Trophoblast cell (in vitro differentiated cells and primary cell): Measurements from ENCODE around the gene ARL2BP.
A peak's percentile ranks its signal among the peaks of the same experiment; 100 is the strongest.
"Not testable (repeated sequence)": the region's sequence is repeated elsewhere in the genome, so short reads cannot be mapped to it uniquely, and the experiment has no call there.

ENCODE experiments used
- DNase-seq, 2 donors: peaks; one replicate each; pipeline ENCODE4 v3.0.0-alpha.2; 2016
- H2AFZ ChIP-seq: 2 replicates; pipeline ENCODE4 v1.6.1; 2013; ENCODE audit warnings: low read length, moderate library complexity, mild to moderate bottlenecking; ENCODE audit not compliant: insufficient read depth, poor library complexity
- H2AK5ac ChIP-seq: 2 replicates; pipeline ENCODE4 v1.6.1; 2013; ENCODE audit warnings: mild to moderate bottlenecking, low read length
- H2BK120ac ChIP-seq: 2 replicates; pipeline ENCODE4 v1.6.1; 2013; ENCODE audit warnings: low read length, mild to moderate bottlenecking, moderate library complexity; ENCODE audit not compliant: insufficient read depth, poor library complexity
- H2BK12ac ChIP-seq: 2 replicates; pipeline ENCODE4 v1.6.1; 2013; ENCODE audit warnings: mild to moderate bottlenecking, low read length, moderate library complexity
- H2BK5ac ChIP-seq: 2 replicates; pipeline ENCODE4 v1.6.1; 2013; ENCODE audit warnings: low read length, low read depth, moderate library complexity, mild to moderate bottlenecking; ENCODE audit not compliant: poor library complexity
- H3K14ac ChIP-seq: 2 replicates; pipeline ENCODE4 v1.6.1; 2013; ENCODE audit warnings: mild to moderate bottlenecking, low read length
- H3K18ac ChIP-seq: 2 replicates; pipeline ENCODE4 v1.6.1; 2013; ENCODE audit warnings: mild to moderate bottlenecking, low read length
- H3K23ac ChIP-seq: 2 replicates; pipeline ENCODE4 v1.6.1; 2013; ENCODE audit warnings: low read length
- H3K27ac ChIP-seq: 2 replicates; pipeline ENCODE4 v1.5.1; 2013; ENCODE audit warnings: low read depth, mild to moderate bottlenecking, inconsistent platforms, low read length, moderate library complexity
- H3K27me3 ChIP-seq: 2 replicates; pipeline ENCODE4 v1.6.1; 2013; ENCODE audit warnings: inconsistent platforms, mild to moderate bottlenecking, low read length, moderate library complexity; ENCODE audit not compliant: insufficient read depth
- H3K36me3 ChIP-seq, 2 experiments: 1 replicate in 1 of 2; 2 replicates in 1 of 2; pipeline ENCODE4 v1.6.1; 2013; ENCODE audit warnings: low read length in 2 of 2, mild to moderate bottlenecking in 2 of 2, moderate library complexity in 1 of 2; ENCODE audit not compliant: insufficient read depth in 2 of 2, control insufficient read depth in 1 of 2
- H3K4ac ChIP-seq: 2 replicates; pipeline ENCODE4 v1.6.1; 2013; ENCODE audit warnings: low read depth, mild to moderate bottlenecking, low read length, moderate library complexity
- H3K4me1 ChIP-seq, 2 experiments: 1 replicate in 1 of 2; 2 replicates in 1 of 2; pipeline ENCODE4 v1.6.1; 2013; ENCODE audit warnings: low read length in 2 of 2, mild to moderate bottlenecking in 2 of 2, moderate library complexity in 1 of 2; ENCODE audit not compliant: insufficient read depth in 2 of 2, control insufficient read depth in 1 of 2
- H3K4me2 ChIP-seq: 2 replicates; pipeline ENCODE4 v1.6.1; 2013; ENCODE audit warnings: inconsistent platforms, mild to moderate bottlenecking, low read length, moderate library complexity
- H3K4me3 ChIP-seq: 2 replicates; pipeline ENCODE4 v1.5.1; 2013; ENCODE audit warnings: mild to moderate bottlenecking, low read depth, low read length, inconsistent platforms
- H3K79me1 ChIP-seq: one replicate; pipeline ENCODE4 v1.6.1; 2013; ENCODE audit warnings: low read length
- H3K79me2 ChIP-seq: 2 replicates; pipeline ENCODE4 v1.6.1; 2013; ENCODE audit warnings: low read length, mild to moderate bottlenecking; ENCODE audit not compliant: control insufficient read depth, insufficient read depth, poor library complexity
- H3K9ac ChIP-seq: 2 replicates; pipeline ENCODE4 v1.6.1; 2013; ENCODE audit warnings: mild to moderate bottlenecking, low read length
- H3K9me3 ChIP-seq: 2 replicates; pipeline ENCODE4 v1.6.1; 2013; ENCODE audit warnings: low read depth, mild to moderate bottlenecking, control low read depth, inconsistent platforms, low read length; ENCODE audit not compliant: insufficient read depth
- H4K12ac ChIP-seq: 2 replicates; pipeline ENCODE4 v1.6.1; 2013; ENCODE audit warnings: low read depth, mild to moderate bottlenecking, low read length, moderate library complexity
- H4K8ac ChIP-seq: 2 replicates; pipeline ENCODE4 v1.6.1; 2013; ENCODE audit warnings: low read depth, mild to moderate bottlenecking, low read length, moderate library complexity
- H4K91ac ChIP-seq: one replicate; pipeline ENCODE4 v1.6.1; 2013; ENCODE audit warnings: low read depth, mild to moderate bottlenecking, low read length, moderate library complexity
- WGBS: extraction: QIAGEN DNeasy Blood & Tissue Kit; methylation state at CpG from one replicate; pipeline ENCODE4 v1.1.7; 2013; ENCODE audit warnings: missing lambda C conversion rate; ENCODE audit not compliant: insufficient read length, insufficient coverage; ENCODE audit errors: extremely low coverage; 5-methylcytosine and 5-hydroxymethylcytosine counted together

ARL2BP gene

GRCh38 chr16:57267343-57267742, 22.3 kb downstream of the ARL2BP start:
- not testable (repeated sequence) for DNase-seq, H2AFZ ChIP-seq, H3K18ac ChIP-seq, H3K23ac ChIP-seq, H3K4me1 ChIP-seq, H3K14ac ChIP-seq, H2BK12ac ChIP-seq, H2BK120ac ChIP-seq, H3K4me3 ChIP-seq, H4K8ac ChIP-seq, H3K4ac ChIP-seq, H3K9me3 ChIP-seq, H2BK5ac ChIP-seq, H3K27me3 ChIP-seq, H3K4me2 ChIP-seq, H2AK5ac ChIP-seq, H4K12ac ChIP-seq, H3K79me2 ChIP-seq, H3K79me1 ChIP-seq, H4K91ac ChIP-seq, H3K36me3 ChIP-seq, H3K9ac ChIP-seq, H3K27ac ChIP-seq
- WGBS = no CpG with 5 or more reads among the region's 2 CpGs

GRCh38 chr16:57268804-57269800, 24.0 kb downstream of the ARL2BP start:
- peak in 1 of 2 donors; percentile 30 for DNase-seq
- no peak overlapping the region for H4K91ac ChIP-seq
- no peak overlapping the region for H3K4me3 ChIP-seq
- H3K9ac ChIP-seq = no peak overlapping the region
- no peaks in the 10 kb centered on the region for H3K9me3 ChIP-seq
- no peaks in the 10 kb centered on the region for H3K36me3 ChIP-seq
- H3K4ac ChIP-seq = no peak overlapping the region
- WGBS = no CpG with 5 or more reads among the region's 14 CpGs
- H2BK12ac ChIP-seq = no peak overlapping the region
- no peak overlapping the region for H3K4me2 ChIP-seq
- H4K8ac ChIP-seq = no peak overlapping the region
- H4K12ac ChIP-seq = no peak overlapping the region
- no peaks in the 10 kb centered on the region for H3K27me3 ChIP-seq
- no peak overlapping the region for H3K23ac ChIP-seq
- H3K27ac ChIP-seq = no peak overlapping the region
- H2BK5ac ChIP-seq = no peak overlapping the region
- H3K14ac ChIP-seq = no peak overlapping the region
- H2AK5ac ChIP-seq = no peak overlapping the region
- peaks cover 12 to 13% of the 10 kb centered on the region in 2 experiments for H3K4me1 ChIP-seq
- no peak overlapping the region for H3K18ac ChIP-seq
- no peak overlapping the region for H2BK120ac ChIP-seq
- H2AFZ ChIP-seq = no peak overlapping the region
- no peaks in the 10 kb centered on the region for H3K79me1 ChIP-seq
- no peaks in the 10 kb centered on the region for H3K79me2 ChIP-seq

- no peak overlapping the region for H4K8ac ChIP-seq
- no peak overlapping the region for H4K91ac ChIP-seq
Observed at GRCh38 chr16:57270221-57271062, 25.4 kb downstream of the ARL2BP start.

GRCh38 chr16:57271063-57271345, 25.9 kb downstream of the ARL2BP start:
- Histone ChIP-seq H3K36me3 (no peaks in the 10 kb centered on the region), H3K23ac (no peak overlapping the region)
- WGBS = no CpG with 5 or more reads among the region's 7 CpGs

More at GRCh38 chr16:57270221-57271062, 25.4 kb downstream of the ARL2BP start:
- H2BK120ac ChIP-seq = no peak overlapping the region
- H3K9me3 ChIP-seq = no peaks in the 10 kb centered on the region
- H3K79me1 ChIP-seq = no peaks in the 10 kb centered on the region
- H3K4me3 ChIP-seq = no peak overlapping the region
- peaks cover 12 to 13% of the 10 kb centered on the region in 2 experiments for H3K4me1 ChIP-seq
- H3K14ac ChIP-seq = no peak overlapping the region
- H2AFZ ChIP-seq = no peak overlapping the region
- H3K18ac ChIP-seq = no peak overlapping the region
- WGBS = no CpG with 5 or more reads among the region's 25 CpGs
- H3K4ac ChIP-seq = no peak overlapping the region
- DNase-seq = no peak
- H3K23ac ChIP-seq = no peak overlapping the region
- no peak overlapping the region for H2BK12ac ChIP-seq
- H2AK5ac ChIP-seq = no peak overlapping the region
- no peaks in the 10 kb centered on the region for H3K79me2 ChIP-seq
- no peak overlapping the region for H3K27ac ChIP-seq
- H3K27me3 ChIP-seq = no peaks in the 10 kb centered on the region
- H2BK5ac ChIP-seq = no peak overlapping the region
- no peak overlapping the region for H3K4me2 ChIP-seq
- H3K9ac ChIP-seq = peak overlapping the region; percentile 13
- H4K12ac ChIP-seq = no peak overlapping the region
- no peaks in the 10 kb centered on the region for H3K36me3 ChIP-seq

More at GRCh38 chr16:57271063-57271345, 25.9 kb downstream of the ARL2BP start:
- H3K4ac ChIP-seq = no peak overlapping the region
- no peaks in the 10 kb centered on the region for H3K79me2 ChIP-seq
- H3K27me3 ChIP-seq = no peaks in the 10 kb centered on the region
- H3K9ac ChIP-seq = no peak overlapping the region
- no peak overlapping the region for H2AK5ac ChIP-seq
- peaks cover 12 to 13% of the 10 kb centered on the region in 2 experiments for H3K4me1 ChIP-seq
- no peak overlapping the region for H3K18ac ChIP-seq
- H2BK120ac ChIP-seq = no peak overlapping the region
- H4K8ac ChIP-seq = no peak overlapping the region
- H4K12ac ChIP-seq = no peak overlapping the region
- no peaks in the 10 kb centered on the region for H3K9me3 ChIP-seq
- H2AFZ ChIP-seq = no peak overlapping the region
- no peak overlapping the region for H2BK5ac ChIP-seq
- H3K14ac ChIP-seq = no peak overlapping the region
- no peak overlapping the region for H4K91ac ChIP-seq
- H2BK12ac ChIP-seq = no peak overlapping the region
- no peak for DNase-seq
- no peak overlapping the region for H3K4me3 ChIP-seq
- H3K27ac ChIP-seq = no peak overlapping the region
- no peaks in the 10 kb centered on the region for H3K79me1 ChIP-seq
- no peak overlapping the region for H3K4me2 ChIP-seq
